ENCODE data around the gene TUBB1. TPM values are rescaled to one million over a fixed set of nuclear protein-coding genes. Genes with fewer than 3 reads are reported as not detected.

Gene TUBB1
- total and polyA plus RNA-seq, 12 donors = 0.07 to 1.3 (median 0.13) TPM; not detected in 5

- peaks cover 17 to 36% of the 10 kb centered on the region in 2 donors for H3K4me1 ChIP-seq (replicated peaks in 1 of 2)
- TF ChIP-seq, protein P1, sequence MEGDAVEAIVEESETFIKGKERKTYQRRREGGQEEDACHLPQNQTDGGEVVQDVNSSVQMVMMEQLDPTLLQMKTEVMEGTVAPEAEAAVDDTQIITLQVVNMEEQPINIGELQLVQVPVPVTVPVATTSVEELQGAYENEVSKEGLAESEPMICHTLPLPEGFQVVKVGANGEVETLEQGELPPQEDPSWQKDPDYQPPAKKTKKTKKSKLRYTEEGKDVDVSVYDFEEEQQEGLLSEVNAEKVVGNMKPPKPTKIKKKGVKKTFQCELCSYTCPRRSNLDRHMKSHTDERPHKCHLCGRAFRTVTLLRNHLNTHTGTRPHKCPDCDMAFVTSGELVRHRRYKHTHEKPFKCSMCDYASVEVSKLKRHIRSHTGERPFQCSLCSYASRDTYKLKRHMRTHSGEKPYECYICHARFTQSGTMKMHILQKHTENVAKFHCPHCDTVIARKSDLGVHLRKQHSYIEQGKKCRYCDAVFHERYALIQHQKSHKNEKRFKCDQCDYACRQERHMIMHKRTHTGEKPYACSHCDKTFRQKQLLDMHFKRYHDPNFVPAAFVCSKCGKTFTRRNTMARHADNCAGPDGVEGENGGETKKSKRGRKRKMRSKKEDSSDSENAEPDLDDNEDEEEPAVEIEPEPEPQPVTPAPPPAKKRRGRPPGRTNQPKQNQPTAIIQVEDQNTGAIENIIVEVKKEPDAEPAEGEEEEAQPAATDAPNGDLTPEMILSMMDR (IDR thresholded peaks at IDR 0.05) = no peak
- TF ChIP-seq POLR2A (IDR thresholded peaks at IDR 0.05) = peak; percentile 51
- peak within 1 kb of the TSS in 3 of 4 donors; percentile 36 to 95 (median 56) for H3K4me3 ChIP-seq
- H3K27ac ChIP-seq = peak within 1 kb of the TSS; percentile 78 to 95 (median 82)
- intact Hi-C loops (cut with DNase I) = loop anchor here in 1 of 2 donors (10.0 kb wide), 1 partner anchor 167 kb away; no protein-coding TSS in a partner anchor
- H3K27me3 ChIP-seq = no peaks in the 10 kb centered on the region
- DNase-seq = peak; percentile 31 to 66 (median 50)
- no peaks in the 10 kb centered on the region for H3K9me3 ChIP-seq (replicated peaks in 1 of 3)
- H3K36me3 ChIP-seq (replicated peaks in 1 of 2) = peaks cover 0 to 11% of the 10 kb centered on the region in 2 donors
- 4 to 10% (median 6%) methylated on average over 8 to 50 of the region's 50 CpGs for WGBS, 4 donors
Measured at GRCh38 chr20:59042151-59042795, 23.0 kb downstream of the TUBB1 start, which contains the start of gene PRELID3B. TSS of gene PRELID3B (minus strand) at chr20:59042786. CDS start at chr20:59042730, 56 bp downstream.

DNA sequence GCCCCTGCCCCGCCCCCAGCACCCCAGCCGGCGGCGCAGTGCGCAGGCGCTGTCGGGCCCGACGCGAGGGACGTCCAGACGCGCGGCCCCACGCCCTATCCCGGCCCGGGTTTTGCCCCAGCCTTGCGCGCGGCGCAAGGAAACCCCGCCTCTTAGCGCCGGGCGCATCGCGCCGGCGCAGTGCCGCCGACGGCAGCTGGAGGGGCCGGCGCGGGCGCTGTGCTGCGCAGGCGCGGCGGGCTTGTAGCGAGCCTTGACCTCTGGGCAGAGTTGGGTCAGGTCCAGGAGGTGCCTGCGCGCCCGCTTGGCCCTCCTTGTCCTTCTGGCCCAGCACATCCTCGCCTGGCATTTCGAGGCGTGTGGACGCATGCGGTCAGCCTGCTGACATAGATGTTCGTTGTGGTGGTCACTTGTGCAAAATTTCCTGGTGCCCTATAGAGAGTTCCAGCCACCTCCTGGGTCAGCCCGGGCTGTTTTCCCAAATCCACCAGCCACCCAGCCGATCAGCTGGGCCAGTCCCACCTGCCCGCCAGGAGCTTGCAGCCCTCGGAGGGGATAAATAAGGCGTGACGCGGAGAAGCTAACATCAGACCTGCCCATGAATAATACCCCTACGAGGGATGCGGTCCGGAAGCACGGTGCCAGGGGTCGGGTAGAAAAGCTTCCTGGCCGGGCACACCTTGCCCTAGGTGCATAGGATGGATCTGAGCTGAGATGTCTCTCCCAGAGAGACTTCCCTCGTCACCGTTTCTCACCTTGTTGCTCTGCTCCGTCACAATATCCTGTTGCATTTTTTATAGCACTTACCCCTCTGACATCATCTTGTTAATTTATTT lies 23.8 kb downstream of the TUBB1 start:
- Histone ChIP-seq H3K9me3 (replicated peaks in 1 of 3) (no peaks in the 10 kb centered on the region), H3K27me3 (no peaks in the 10 kb centered on the region), H3K27ac (peak overlapping the region; percentile 78 to 95 (median 82)), H3K4me3 (peak overlapping the region in 3 of 4 donors; percentile 36 to 95 (median 56)), H3K4me1 (replicated peaks in 1 of 2) (peaks cover 17 to 36% of the 10 kb centered on the region in 2 donors), H3K36me3 (replicated peaks in 1 of 2) (peaks cover 0 to 5% of the 10 kb centered on the region in 2 donors)
- peak; percentile 91 to 94 (median 93) for DNase-seq
- 17 to 76% (median 29%) methylated on average over 3 to 66 of the region's 66 CpGs for WGBS, 4 donors
- intact Hi-C loops (cut with DNase I) = loop anchor here in 1 of 2 donors (10.0 kb wide), 1 partner anchor 168 kb away; no protein-coding TSS in a partner anchor
- no peak for TF ChIP-seq POLR2A (IDR thresholded peaks at IDR 0.05)
- TF ChIP-seq, protein P1 (IDR thresholded peaks at IDR 0.05) = peak in 2 of 6 experiments; percentile 25 to 44

- H3K27ac ChIP-seq = peak overlapping the region in 1 of 5 donors; percentile 95
- TF ChIP-seq, protein P1 (IDR thresholded peaks at IDR 0.05) = no peak
- TF ChIP-seq POLR2A (IDR thresholded peaks at IDR 0.05) = no peak
Measured at GRCh38 chr20:59043698-59044097, 24.5 kb downstream of the TUBB1 start.

DNA sequence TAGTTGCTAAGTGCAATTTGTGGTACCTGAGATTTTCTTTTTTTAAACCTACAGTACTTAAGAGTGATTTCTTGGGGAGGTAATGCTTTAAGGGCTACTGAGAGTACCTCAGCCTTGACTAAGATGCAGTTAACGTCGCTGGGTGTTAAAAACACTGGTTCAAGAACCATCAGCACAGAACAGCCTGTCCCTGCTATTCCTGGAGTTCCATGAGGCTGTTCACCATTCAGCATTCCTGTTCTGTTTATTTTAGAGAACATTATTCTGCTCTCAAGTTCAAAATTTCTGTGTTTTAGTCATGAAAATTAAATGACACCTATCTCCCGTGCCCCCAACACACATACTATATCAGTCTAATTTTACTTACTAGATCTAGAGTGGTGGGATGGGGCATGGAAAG lies 25.1 kb downstream of the TUBB1 start:
- Histone ChIP-seq H3K36me3 (replicated peaks in 1 of 2) (no peaks in the 10 kb centered on the region), H3K4me3 (no peak overlapping the region), H3K9me3 (replicated peaks in 1 of 3) (no peaks in the 10 kb centered on the region), H3K27ac (no peak overlapping the region), H3K4me1 (replicated peaks in 1 of 2) (peaks cover 17 to 29% of the 10 kb centered on the region in 2 donors), H3K27me3 (no peaks in the 10 kb centered on the region)
- TF ChIP-seq POLR2A (IDR thresholded peaks at IDR 0.05) = no peak
- TF ChIP-seq, protein P1 (IDR thresholded peaks at IDR 0.05) = no peak
- WGBS, 4 donors = 87 to 92% (median 88%) methylated on average over 3 of the region's 3 CpGs
- DNase-seq = no peak
- intact Hi-C loops (cut with DNase I) = loop anchor here in 1 of 2 donors (10.0 kb wide), 1 partner anchor 169 kb away; no protein-coding TSS in a partner anchor

More at GRCh38 chr20:59043698-59044097, 24.5 kb downstream of the TUBB1 start:
- H3K9me3 ChIP-seq (replicated peaks in 1 of 3) = no peaks in the 10 kb centered on the region
- H3K27me3 ChIP-seq = no peaks in the 10 kb centered on the region
- H3K4me1 ChIP-seq (replicated peaks in 1 of 2) = peaks cover 17 to 35% of the 10 kb centered on the region in 2 donors
- intact Hi-C loops (cut with DNase I) = loop anchor here in 1 of 2 donors (10.0 kb wide), 1 partner anchor 169 kb away; no protein-coding TSS in a partner anchor
- WGBS, 4 donors = 81 to 92% (median 84%) methylated on average over 3 of the region's 3 CpGs
- no peaks in the 10 kb centered on the region for H3K36me3 ChIP-seq (replicated peaks in 1 of 2)
- no peak for DNase-seq
- H3K4me3 ChIP-seq = no peak overlapping the region
